Astrocyte (in vitro differentiated cells and primary cell): Measurements from ENCODE around the gene IL12RB2.

Experiments used
- EZH2 ChIP-seq: IDR thresholded peaks from 2 replicates; pipeline ENCODE4 v1.6.1; 2012; ENCODE audit warnings: mild to moderate bottlenecking, low read length, inconsistent platforms; ENCODE audit not compliant: insufficient read depth
- TF ChIP-seq, protein P1 (sequence below): IDR thresholded peaks from 2 replicates; pipeline ENCODE4 v1.5.1; 2011; ENCODE audit warnings: low read depth, mild to moderate bottlenecking, inconsistent platforms, low read length, moderate library complexity; ENCODE audit not compliant: insufficient read depth

DNA sequence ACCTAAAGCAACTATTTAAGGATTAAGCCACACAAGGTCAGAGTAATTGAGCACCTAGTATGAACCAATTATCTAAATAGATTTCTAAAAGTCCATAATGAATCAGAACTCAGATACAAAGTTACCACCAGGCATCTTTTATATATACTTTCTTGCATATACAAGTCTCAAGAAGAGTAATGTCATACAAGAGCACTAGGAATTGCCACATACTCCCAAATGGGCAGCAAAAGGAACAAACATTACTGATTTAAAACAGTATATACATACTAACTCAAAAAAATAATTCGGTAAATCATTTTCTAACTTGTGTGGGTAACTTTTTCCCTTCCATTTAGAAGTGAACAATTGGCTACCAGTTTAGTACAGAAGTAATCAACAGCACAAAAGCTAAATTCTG lies 100.5 kb downstream of the IL12RB2 start:
- TF ChIP-seq, protein P1, sequence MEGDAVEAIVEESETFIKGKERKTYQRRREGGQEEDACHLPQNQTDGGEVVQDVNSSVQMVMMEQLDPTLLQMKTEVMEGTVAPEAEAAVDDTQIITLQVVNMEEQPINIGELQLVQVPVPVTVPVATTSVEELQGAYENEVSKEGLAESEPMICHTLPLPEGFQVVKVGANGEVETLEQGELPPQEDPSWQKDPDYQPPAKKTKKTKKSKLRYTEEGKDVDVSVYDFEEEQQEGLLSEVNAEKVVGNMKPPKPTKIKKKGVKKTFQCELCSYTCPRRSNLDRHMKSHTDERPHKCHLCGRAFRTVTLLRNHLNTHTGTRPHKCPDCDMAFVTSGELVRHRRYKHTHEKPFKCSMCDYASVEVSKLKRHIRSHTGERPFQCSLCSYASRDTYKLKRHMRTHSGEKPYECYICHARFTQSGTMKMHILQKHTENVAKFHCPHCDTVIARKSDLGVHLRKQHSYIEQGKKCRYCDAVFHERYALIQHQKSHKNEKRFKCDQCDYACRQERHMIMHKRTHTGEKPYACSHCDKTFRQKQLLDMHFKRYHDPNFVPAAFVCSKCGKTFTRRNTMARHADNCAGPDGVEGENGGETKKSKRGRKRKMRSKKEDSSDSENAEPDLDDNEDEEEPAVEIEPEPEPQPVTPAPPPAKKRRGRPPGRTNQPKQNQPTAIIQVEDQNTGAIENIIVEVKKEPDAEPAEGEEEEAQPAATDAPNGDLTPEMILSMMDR, result no peak
- no peak for TF ChIP-seq EZH2
